WI38 (cell line): ENCODE measurements around the gene RNASET2.
"Not testable (repeated sequence)": the region's sequence is repeated elsewhere in the genome, so short reads cannot be mapped to it uniquely, and the experiment has no call there.

ENCODE experiments used
- H3K4me3 ChIP-seq: 2 replicates; pipeline ENCODE4 v1.5.1; 2011; ENCODE audit warnings: low read depth, mild to moderate bottlenecking, control low read depth, low read length
- TF ChIP-seq, protein P1 (sequence below): IDR thresholded peaks from 2 replicates; pipeline ENCODE4 v1.5.1; 2012; ENCODE audit warnings: low read depth, mild to moderate bottlenecking, control low read depth, low read length

The RNASET2 gene

DNA sequence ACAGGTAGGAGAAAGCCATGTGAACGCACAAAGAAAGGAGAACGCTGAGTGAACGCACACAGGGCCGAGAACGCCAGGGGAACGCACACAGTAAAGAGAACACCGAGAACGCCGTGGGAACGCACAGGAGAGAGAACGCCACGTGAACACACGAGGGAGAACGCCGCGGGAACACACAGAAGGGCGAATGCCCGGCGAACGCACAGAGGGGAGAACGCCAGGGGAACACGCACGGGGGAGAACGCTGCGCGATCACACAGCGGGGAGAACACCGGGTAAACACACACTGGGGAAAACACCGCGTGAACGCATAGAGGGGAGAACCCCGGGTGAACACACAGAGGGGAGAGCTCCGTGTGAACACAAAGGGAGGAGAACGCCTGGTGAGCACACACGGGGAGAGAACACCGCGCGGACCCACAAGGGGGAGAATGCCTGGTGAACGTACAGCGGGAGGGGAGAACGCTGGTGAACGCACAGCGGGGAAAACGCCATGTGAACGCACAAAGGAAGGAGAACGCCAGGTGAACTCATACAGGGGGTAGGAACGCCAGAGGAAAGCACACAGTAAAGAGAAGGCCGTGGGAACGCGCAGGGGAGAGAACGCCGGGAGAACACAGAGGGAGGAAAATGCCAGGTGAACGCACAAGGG lies 55.3 kb downstream of the RNASET2 start:
- H3K4me3 ChIP-seq, result no peak overlapping the region
- TF ChIP-seq, protein P1, sequence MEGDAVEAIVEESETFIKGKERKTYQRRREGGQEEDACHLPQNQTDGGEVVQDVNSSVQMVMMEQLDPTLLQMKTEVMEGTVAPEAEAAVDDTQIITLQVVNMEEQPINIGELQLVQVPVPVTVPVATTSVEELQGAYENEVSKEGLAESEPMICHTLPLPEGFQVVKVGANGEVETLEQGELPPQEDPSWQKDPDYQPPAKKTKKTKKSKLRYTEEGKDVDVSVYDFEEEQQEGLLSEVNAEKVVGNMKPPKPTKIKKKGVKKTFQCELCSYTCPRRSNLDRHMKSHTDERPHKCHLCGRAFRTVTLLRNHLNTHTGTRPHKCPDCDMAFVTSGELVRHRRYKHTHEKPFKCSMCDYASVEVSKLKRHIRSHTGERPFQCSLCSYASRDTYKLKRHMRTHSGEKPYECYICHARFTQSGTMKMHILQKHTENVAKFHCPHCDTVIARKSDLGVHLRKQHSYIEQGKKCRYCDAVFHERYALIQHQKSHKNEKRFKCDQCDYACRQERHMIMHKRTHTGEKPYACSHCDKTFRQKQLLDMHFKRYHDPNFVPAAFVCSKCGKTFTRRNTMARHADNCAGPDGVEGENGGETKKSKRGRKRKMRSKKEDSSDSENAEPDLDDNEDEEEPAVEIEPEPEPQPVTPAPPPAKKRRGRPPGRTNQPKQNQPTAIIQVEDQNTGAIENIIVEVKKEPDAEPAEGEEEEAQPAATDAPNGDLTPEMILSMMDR, result no peak

DNA sequence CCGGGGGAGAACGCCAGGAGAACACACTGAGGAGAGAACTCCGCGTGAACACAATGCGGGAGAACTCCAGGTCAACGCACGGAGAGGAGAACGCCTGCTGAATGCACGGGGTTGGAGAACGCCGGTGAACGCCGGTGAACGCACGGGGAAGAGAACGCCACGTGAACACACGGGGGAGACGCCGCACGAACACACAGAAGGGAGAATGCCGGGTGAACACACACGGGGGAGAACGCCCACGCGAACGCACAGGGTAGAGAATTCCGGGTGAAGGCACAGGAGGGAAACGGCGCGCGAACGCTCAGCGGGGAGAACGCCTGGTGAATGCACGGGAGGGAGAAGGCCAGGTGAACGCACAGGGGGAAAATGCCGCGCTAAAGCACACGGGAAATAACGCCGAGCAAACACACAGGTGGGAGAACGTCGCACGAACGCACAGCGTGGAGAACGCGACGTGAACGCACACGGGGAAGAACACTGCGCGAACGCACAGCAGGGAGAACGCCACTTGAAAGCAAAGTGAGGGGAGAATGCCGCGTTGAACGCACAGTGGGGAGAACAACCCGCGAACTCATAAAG lies 56.1 kb downstream of the RNASET2 start:
- TF ChIP-seq, protein P1, result no peak
- no peak overlapping the region for H3K4me3 ChIP-seq

DNA sequence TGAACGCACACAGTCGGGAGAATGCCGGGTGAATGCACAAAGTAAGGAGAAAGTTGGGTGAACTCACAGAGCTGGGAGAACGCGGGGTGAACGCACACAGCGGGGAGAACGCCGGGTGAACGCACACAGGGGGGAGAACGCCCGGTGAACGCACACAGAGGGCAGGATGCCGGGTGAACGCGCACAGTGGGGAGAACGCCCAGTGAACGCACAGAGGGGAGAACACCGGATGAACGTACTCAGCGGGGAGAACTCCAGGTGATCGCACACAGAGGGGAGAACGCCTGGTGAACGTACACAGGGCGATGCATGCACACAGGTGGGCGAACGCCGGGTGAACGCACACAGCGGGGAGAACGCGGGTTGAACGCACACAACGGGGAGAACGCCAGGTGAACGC lies 57.4 kb downstream of the RNASET2 start:
- H3K4me3 ChIP-seq, result no peak overlapping the region
- TF ChIP-seq, protein P1, result no peak

DNA sequence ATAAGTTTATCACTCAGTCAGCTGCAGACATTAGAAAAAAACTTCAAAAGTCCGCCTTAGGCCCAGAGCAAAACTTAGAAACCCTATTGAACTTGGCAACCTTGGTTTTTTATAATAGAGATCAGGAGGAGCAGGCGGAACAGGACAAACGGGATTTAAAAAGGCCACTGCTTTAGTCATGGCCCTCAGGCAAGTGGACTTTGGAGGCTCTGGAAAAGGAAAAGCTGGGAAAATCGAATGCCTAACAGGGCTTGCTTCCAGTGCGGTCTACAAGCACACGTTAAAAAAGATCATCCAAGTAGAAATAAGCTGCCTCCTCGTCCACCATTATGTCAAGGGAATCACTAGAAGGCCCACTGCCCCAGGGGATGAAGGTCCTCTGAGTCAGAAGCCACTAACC lies 61.7 kb downstream of the RNASET2 start:
- H3K4me3 ChIP-seq, result not testable (repeated sequence)

DNA sequence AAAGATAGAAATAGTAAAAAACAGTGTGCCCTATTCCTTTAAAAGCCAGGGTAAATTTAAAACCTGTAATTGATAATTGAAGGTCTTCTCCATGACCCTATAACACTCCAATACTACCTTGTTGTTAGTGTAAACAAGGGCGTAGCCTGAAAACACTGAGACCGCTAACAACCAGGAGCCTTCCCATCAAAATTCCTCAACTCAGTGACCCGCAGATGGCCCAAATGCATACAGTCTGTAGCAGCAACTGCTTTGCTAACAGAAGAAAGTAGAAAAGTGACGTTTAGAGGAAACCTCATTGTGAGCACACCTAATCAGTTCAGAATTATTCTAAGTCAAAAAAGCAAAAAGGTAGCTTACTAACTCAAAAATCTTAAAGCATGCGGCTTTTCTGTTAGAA lies 63.9 kb downstream of the RNASET2 start:
- H3K4me3 ChIP-seq, result not testable (repeated sequence)

DNA sequence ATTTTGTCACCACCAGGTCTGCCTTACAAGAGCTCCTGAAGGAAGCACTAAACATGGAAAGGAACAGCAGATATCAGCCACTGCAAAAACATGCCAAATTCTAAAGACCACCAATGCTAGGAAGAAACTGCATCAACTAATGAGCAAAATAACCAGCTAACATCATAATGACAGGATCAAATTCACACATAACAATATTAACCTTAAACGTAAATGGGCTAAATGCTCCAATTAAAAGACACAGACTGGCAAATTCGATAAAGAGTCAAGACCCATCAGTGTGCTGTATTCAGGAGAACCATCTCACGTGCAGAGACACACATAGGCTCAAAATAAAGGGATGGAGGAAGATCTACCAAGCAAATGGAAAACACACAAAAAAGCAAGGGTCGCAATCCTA lies 69.6 kb downstream of the RNASET2 start:
- H3K4me3 ChIP-seq, result not testable (repeated sequence)

DNA sequence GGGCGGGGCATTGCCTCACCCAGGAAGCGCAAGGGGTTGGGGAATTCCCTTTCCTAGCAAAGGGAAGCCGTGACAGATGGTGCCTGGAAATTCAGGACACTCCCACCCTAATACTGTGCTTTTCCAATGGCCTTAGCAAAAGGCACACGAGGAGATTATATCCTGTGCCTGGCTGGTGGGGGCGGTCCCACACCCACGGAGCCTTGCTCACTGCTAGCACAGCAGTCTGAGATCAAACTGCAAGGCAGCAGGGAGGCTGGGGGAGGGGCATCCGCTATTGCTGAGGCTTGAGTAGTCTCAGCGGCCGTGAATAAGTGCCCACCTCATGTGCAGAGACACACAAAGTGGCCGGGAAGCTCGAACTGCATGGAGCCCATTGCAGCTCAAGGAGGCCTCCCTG lies 71.4 kb downstream of the RNASET2 start:
- H3K4me3 ChIP-seq, result not testable (repeated sequence)

DNA sequence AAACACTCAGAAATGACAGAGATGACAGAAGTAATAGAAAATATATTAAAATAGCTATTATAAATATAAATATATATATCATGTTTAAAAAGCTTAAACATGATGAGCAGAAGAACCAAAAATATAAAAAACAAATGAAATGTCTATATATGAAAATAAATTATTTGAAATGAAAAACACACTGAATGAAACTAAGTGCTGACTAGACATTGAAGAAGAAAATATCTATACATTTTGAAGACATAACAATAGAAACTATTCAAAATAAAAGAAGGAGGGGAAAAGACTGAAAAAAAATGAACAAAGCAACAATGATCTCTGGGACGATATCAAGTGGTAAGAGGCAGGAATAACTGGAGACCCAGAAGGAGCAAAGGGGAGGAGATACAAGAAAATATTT lies 76.8 kb downstream of the RNASET2 start:
- TF ChIP-seq, protein P1, result no peak
- H3K4me3 ChIP-seq, result no peak overlapping the region
